NCI-H1436 (cell line): ENCODE data around the gene PCCA.
"Not testable (repeated sequence)": the region's sequence is repeated elsewhere in the genome, so short reads cannot be mapped to it uniquely, and the experiment has no call there.

ENCODE experiments used
- DNase-seq: peaks from one replicate; lab custom pipeline; 2025; lab: John Stamatoyannopoulos, UW

The PCCA gene

DNA sequence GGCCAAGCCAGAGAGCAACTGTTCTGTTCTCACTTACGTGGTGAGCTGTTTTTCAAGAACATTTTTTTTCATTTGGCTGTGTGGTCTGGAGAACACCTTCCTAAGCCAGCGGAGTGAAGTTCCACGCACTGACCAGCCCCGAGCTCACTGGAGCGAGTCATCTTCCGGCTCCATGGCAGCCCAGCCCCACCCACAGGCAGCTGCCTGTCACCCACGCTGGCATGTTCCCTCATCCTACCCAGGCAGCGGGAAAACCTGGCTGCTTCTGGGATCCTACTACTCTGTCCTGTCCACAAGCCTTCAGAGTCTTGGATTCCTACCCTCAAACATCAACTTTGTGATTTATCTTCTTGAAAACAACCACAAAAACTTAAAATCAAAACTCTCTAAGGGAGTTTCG, 423.5 kb downstream of the PCCA start:
- no peak for DNase-seq

DNA sequence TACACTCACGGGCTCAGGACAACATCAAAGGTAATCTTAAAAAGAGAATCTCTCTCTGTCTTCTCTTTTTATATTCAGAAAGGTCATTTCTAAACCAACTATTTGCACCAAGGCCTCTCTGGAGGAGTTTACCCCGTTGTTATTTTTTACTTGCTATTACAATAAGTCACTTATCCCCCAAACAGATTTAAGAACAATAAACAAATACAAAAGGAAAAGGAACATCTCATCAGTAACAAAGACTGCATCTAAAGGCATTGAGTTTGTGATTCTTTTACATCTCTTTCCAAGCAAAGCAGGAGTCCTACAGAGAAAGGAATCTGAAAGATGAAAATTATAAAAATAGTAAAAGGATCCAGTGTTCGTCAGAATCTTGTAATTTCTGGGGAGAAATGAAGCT, 424.3 kb downstream of the PCCA start:
- no peak for DNase-seq

DNA sequence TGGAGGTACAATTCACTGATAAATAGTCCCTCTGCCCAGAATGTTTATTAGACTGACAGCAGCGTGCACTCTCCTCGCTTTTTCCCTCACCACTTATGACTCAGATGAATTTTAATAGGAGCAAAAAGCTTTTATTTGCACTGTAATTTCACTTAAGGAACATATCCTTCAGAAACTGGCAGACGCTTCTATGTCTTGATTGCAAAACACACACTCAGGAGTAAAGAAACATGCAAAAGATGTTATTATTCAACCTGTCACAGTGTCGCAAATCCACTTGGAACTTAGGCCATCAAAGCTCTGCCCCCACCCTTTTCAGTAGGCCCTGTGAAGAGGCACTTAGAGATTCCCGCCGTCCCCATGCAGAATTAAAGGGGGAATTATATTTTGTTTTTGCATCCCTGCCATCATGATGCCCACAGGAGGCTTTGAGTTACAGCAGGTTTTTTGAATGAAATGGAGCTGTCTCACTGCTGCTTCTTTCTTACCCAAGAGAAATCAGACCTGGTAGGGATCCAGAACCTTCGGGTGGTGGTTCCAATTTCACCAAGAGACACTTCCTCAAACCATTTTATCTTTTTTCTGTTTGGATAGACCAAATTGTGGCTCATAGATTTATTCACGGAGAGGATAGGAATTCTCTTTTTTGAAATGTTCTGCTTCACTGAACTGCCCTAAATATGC, 425.2 kb downstream of the PCCA start:
- peak; percentile 58 for DNase-seq

DNA sequence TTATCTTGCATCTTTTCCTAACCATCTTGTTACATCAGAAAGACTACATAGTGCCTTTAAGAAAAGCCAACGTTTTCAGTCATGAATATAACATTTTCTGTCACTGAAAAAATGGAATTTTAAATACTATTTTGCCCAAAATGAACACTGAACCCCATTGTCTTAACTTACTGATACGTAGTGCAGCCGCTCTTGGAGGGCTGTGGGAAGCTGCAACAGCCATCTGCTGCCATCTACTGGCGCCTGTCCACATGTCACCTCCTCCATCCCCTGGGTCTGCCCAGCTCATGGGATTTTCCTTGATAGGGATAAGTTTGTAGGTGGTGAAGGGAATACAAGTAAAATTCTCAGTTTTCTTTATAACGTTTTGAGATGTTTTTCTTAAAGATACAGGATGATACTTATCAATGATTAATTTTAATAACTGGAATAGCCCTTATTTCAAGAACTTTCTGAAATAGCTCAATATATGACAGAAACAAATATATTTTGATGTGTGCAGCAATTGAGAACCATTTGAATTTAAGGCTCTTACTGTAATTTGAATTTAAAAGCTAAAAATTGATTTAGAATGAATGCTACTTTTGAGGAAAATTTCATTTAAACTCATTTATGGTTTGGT, 426.0 kb downstream of the PCCA start:
- peak; percentile 67 for DNase-seq

DNA sequence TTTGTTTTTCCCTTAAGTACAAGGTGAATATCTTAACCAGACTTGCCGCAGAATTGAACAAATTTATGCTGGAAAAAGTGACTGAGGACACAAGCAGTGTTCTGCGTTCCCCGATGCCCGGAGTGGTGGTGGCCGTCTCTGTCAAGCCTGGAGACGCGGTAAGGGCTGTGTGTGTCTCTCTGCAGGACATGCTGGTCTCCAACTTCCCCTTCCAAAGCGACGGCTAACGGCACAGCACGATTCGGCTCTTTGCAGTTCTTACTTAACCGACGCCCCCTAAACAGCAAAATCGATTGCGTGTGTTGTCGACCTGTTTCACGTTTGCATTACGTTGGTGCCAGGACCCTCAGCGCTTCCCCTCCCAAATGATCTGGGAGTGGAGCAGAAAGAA, 426.5 kb downstream of the PCCA start:
- DNase-seq: no peak

DNA sequence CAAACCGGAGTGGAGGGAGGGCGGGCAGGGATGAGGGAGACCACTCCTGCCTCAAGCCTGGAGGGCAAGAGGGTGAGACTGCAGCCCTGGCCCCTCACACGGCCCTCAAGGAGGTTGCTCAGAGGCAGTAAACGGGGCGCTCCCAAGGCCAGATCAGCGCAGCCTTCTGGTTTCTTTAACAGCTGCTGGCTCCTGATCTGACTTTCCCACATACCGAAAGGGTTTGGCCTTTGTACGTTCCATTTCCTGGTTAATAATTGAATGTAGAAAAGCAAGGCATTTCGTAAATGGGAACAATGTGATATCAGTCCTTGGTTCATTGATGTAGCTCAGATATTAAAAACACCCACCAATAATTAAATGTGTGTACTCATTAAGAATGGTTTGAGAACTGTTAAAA, 428.2 kb downstream of the PCCA start:
- no peak for DNase-seq

DNA sequence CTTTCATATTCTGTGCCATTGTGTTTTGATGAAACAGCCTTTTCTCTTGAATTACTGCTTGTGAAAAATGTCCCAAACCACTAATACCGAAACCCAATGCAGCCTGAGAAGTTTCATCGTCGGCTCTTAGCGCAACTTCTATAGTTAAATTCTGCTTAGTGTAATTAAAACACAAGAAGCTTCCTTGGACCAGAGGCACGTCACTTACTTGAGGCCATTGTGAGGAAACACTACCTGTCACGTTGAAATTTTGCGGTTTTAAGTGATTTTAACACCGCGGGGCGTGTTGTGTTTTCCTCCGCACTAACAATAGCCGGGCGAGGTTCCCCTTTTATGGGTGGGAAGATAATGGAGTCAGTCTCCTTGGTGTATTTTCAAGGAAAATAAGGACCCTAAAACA, 428.8 kb downstream of the PCCA start:
- DNase-seq: no peak

DNA sequence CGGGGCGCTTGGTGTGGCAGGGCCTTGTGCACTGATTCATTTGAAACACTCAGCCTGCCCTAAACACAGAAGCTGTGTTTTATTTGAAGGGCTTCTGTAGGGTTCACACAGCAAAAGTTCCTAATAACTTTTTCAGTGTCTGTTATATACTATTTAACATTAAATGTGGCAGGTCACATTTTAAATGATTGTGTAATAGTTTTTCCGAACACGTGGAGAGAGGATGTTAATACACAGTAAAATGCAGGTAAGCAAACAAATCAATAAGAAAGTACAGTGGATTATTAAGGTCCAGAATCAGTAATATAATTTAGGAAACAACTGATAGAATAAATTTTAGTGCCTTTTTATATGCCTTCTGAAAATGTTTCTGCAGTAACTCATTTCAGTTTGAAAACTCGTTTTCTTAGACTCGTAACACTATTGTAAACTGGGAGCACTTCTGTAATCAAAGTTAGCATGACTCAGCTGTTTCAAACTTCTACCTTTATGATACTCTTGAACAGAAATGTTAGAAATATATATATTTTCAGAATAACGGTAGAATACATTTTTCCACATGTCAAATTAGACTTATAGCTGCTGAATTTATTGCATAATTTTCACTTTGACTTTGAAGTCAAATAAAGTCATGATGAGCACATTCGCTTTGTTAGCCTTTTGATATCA, 429.6 kb downstream of the PCCA start:
- DNase-seq: no peak

DNA sequence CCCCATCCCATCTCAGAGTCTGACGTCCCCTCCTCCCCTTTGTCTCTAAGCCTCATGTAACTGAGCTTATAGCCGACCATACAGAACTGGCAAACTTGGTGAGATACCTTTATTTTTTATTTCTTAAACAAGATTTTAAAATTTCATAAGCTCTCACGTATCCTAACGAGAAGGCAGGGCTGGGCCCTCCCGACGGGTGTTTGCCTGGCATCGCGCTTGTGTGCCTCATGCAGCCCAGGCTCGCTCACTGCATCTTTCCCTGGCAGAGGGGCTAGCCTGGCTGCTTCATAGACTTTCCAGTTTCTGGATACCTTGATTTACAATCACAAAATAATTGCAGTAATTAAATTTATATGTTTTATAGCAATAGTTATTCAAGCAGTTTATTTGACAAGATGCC, 430.7 kb downstream of the PCCA start:
- no peak for DNase-seq

DNA sequence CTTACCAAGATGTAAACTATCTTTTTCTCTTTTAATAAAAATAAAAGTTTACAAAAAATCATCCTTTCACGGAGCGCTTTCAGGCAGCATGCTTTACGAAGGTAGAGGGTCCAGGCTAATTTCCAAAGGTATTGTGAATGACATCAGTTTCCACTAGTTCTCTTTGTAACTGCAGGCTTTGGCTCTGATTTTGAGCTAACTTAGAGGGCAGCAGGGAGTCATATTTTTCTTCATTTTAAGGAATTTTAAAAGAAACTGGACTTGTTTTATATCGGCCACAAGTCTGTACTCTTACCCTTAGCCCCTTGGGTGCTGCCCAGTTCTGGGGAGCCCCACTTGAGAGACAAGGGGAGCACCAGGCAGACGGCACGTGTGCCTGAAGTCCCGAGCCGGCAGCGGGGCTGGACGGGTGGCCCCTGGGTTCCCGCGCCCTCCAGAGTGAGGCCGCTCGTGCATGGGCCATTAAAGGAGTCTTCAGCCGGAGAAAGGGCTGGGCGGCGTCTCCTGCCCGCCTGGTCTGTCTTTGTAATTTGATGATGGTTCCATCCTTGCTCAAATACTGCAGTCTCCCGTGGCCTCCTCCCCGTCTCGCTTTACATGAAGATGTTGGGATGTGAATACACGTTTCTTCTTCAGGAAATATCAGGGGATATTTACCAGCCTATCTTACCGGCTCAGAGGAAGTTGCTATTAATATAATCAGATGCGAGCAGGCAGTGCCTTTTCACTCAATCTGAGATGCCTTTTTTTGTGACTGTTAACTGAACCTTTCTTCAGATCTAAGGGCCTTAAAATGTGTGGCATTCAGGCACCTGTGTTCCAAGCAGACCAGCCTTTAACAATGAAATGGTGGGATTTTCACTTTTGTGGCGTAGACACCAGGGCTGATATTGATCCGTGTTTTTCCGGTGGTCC, 432.3 kb downstream of the PCCA start:
- DNase-seq: no peak

DNA sequence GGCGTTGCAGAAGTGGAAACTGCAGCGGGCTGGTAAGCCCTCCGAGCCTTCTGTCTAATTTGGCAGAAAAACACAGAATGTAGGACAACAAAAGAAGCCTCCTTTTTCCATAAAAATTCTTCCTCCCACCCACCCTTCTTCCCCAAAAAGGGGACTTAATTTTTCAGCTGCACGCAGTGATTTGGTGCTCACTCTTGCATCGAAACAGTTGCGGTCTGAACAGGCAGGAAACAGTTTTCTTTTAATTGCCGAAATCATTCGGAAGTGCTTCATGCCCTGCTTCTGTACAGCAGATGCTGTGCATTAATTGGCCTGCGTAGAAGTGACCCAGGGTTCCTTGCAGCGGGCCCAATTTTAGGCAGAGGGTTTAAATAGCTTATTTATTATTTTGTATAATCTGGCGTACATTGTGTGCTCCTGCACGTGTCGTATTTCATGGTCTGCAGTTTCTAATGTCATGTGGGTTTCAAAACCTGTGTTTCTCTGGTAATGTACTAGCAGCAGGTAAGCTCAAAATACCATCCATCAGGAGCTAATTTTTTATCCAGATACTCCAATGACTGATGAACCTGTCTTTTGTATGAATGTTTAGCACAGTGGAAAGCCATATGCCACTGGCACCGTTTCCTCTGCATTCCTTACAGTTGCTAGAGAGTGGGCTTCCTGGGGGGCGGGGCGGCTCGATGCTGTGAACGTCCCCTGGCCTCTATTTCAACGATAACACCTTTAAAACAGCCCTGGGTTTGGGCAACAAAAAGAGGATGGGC, 433.1 kb downstream of the PCCA start:
- DNase-seq: peak; percentile 25

DNA sequence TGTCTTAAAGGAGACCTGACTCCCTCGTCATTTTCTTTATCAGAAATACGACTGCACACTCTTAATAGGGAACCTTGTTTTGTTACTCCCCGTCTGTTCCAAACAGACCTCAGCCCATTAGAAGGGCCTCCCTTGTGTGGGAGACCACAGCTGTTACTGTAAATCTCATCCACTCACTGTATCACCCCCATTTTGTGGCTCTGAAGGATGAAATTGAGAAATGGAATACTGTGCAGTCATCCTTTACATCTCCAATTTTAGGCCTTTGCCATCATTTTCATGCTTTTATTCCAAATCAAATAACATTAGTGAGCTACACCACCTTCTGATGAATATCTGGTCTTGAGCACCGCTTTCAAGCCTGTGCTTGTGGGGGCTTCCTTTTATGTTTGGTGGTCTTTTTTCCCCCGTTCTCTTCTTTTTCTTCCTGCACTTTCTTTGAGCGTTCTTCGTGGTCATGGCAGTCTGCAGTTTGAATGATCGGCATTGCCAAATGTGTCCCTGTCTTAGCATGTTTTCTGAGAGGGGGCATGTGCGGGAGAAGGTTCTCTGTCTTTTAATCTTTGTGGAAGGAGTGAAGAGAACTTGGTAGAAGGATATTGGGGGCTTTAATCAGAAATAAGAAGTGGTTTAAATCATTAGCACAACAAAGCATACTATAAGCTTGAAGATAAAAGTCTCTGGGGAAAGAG, 433.9 kb downstream of the PCCA start:
- DNase-seq: no peak

DNA sequence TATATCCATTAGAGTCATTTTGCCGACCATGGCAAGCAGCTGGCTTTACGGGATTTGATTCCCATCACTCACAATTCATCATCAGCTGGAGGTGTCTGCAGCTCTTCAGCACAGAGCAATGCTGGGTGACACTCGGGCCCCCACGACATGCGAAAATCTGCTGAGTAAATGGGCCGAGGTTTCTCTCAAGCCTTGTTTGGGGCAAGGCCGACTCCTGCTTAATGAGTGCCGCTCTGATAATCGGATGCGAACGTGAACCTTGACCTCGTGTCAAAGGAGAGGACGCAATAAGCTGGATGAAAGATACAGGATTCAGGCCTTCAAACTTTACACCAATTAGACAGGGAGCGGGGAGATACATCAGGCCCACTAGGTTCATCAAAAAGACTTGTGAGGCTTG, 434.5 kb downstream of the PCCA start:
- DNase-seq: no peak

DNA sequence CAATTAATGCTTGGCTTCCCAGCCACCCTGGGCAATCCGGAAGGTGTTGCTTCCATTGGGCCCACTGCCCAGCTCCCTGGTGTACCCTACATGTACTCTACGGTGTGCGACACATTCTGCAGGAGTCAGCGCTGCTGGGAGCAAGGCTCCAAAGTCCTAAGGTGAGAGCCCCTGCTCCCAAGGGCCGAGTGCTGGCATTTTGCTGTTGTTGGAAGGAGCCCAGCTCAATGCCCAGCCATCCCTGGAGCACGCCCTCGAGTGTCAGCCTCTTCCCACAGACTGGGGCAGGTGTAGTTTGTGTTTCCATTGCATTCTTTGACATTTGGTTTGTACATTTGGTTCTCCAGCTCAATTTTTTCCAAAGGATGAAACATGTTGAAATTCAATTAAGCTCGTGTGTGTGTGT, 435.1 kb downstream of the PCCA start:
- DNase-seq: no peak

DNA sequence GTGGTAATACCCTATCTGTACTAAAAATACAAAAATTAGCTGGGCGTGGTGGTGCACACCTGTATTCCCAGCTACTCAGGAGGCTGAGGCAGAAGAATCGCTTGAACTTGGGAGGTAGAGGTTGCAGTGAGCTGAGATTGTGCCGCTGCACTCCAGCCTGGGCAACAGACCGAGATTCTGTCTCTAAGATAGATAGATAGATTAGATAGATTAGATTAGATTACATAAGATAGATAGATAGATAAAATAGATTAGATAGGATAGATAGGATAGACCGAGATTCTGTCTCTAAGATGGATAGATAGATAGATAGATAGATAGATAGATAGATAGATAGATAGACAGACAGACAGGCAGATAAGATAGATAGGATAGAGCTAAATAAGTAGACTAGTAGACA, 435.8 kb downstream of the PCCA start:
- not testable (repeated sequence) for DNase-seq

DNA sequence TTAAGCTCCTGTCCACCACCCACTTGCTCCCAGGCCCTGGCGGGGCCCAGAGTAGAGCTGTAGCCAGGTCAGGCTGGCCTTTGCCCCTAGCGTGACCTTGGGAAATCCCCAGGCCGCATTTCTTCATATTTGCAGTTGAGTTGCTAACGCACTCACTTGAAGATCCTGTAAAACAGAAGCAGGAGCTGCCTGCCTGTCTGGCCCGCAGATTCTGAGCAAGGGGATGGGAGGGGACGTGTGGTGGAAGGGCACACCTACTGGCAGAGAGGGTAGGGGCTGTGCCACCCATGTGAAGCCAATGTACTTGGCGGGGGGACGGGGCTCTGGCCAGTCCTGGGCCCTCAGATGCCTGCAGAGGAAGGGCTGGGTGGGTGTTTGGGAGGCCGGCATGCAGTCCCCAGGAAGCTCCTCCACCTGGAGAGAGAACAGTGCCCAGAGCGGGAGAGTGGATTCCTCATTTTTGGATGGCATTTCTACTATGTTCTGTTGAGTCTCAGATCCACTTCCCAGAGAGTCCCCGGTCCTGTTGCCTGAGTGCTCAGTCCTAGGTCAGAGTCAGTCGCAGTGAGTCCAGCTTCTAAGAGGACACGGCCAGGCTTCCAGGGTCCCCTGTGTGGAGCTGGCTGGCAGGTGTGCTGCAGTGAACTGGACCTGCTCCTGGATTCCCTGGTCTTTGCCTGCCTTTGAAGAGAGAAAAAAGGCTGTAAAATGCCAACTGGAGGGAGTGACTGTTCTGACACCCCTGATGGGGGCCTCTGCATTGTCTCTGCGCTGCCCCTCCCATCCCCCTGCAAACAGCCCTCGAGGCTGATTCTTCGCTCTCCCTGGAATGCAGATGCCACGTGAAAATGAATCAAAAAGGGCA, 436.8 kb downstream of the PCCA start:
- DNase-seq: no peak

DNA sequence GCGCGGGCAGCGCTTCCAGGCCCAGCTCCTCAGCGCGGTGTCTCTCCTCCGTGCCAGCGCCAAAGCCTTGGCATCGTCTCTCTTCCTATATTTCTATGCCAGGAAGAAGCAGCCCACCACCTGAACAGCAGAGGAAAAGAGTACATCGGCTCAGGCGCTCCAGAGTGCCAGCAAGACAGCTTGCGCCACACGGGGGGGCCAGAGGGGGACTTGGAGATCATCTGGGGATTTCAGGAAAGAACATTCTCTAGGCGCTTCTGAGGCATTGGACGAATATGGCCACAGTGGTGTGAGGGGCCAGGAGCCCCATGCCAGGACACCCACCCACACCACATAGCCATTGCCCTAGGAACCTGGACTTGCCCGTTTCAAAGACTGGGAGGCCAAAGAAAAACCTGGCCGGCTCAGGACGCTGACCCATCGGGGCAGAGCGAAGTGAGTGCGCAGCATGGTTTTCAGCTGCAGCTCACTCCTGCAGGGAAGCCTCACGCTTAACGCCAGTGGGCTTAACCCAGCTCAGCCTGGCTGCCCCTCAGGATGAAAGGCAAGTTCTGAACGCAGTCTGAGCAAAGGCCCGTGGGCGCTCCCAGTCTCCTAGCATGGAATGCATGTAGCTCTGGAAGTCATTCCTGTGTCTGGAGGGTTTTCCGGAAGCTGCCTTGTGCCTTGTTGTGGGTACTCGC, 437.6 kb downstream of the PCCA start:
- DNase-seq: no peak

DNA sequence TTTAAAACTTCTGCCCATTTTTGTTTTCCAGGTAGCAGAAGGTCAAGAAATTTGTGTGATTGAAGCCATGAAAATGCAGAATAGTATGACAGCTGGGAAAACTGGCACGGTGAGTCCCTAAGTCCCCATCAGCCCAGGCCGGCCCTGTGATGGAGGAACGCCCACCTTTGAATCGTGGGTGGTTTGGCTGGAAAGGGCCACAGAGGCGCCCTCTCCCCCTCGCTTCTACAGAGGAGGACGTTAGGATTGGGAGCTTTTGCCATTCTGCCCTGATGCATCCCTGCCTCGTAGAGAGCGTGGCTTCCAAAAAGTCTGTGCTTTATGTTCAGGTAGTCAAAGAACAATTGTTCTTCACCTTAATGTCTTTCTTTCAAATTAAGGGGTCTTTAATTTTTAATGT, 438.8 kb downstream of the PCCA start:
- DNase-seq: no peak

DNA sequence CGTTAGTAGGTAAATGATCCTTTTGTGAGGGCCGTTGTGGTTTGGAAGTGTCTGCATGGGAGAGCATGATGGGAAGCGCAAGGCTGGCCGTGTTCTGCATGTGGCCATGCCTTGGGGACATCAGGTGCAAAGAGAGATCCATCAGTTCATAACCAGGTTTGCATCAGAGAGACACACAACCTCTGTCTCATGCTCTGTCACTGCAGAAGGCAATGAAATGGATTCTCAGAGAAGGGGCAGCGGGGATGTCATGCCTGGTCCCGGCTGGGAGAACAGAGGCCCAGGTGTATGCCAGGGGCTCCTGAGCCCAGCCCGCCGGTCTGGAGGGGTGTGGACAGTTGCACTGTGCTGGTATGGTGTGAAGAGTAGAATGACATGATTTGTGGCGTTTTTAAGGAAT, 439.5 kb downstream of the PCCA start:
- no peak for DNase-seq

DNA sequence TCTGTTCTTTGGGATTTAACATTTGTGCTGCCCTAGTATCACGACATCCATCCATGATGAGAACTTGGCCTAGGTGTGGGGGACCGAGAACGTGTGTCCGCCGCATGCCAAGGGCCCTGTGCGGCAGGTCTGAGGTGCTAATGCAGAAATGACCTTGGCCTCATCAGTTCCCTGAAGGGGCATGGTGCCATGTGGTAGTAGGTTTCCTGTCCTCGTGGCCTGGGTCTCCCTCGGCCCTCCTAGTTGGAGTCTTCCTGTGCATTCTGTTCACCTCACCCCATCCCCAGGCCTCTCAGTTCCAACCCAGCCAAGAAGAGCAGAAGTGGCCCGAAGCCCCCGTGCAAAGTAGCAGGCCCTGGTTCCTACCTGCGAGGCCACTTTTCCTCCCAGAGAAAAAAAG, 439.9 kb downstream of the PCCA start:
- DNase-seq: no peak
